Large intestine (tissue), 3 donors: Measurements from ENCODE around the gene ATP10A. TPM values are rescaled to one million over a fixed set of nuclear protein-coding genes. Genes with fewer than 3 reads are reported as not detected.
A peak's percentile ranks its signal among the peaks of the same experiment; 100 is the strongest.

Experiments used
- DNase-seq, 2 donors: peaks; one replicate each; pipeline versions ENCODE4 v3.0.0 to v3.0.0-alpha.2; 2013
- H3K27ac ChIP-seq: one replicate; pipeline ENCODE4 v1.5.1; 2013; ENCODE audit warnings: low read length
- H3K27me3 ChIP-seq: 2 replicates; pipeline ENCODE4 v1.6.1; 2013; ENCODE audit warnings: low read length; ENCODE audit not compliant: control insufficient read depth, insufficient read depth
- H3K36me3 ChIP-seq: 2 replicates; pipeline ENCODE4 v1.6.1; 2013; ENCODE audit warnings: low read length; ENCODE audit not compliant: control insufficient read depth, insufficient read depth
- H3K4me1 ChIP-seq: one replicate; pipeline ENCODE4 v1.6.1; 2013; ENCODE audit warnings: low read length; ENCODE audit not compliant: control insufficient read depth, insufficient read depth
- H3K4me3 ChIP-seq: one replicate; pipeline ENCODE4 v1.5.1; 2013; ENCODE audit warnings: low read length
- H3K9me3 ChIP-seq: one replicate; pipeline ENCODE4 v1.6.1; 2013; ENCODE audit warnings: mild to moderate bottlenecking, low read depth, low read length, moderate library complexity; ENCODE audit not compliant: control insufficient read depth
- WGBS: methylation state at CpG from one replicate; pipeline ENCODE4 v1.1.5; 2013; ENCODE audit warnings: low lambda C conversion rate; ENCODE audit not compliant: insufficient coverage; 5-methylcytosine and 5-hydroxymethylcytosine counted together
- polyA plus RNA-seq: library from polyadenylated mRNA; unstranded; fragments of 120-200 nt; gene quantifications from one replicate; pipeline ENCODE4 v1.2.1, GENCODE V29; 2013

Gene ATP10A
- polyA plus RNA-seq, 1 donor: 2.2 TPM

DNA sequence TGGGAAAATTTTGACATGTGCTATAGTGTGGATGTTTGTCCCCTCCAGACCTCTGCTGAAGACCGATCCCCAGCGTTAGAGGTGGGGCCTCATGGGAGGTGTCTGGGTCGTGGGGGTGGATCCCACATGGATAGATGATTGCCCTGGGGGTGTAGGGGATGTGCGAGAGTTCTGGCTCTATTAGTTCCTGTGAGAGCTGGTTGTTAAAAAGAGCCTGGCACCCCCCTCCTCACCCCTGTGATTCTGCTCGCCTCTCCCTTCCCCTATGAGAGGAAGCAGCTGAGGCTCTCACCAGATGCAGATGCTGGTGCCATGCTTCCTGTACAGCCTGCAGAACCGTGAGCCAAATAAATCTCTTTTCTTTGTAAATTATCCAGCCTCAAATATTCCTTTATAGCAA, 67.4 kb downstream of the ATP10A start:
- no peak overlapping the region for H3K27ac ChIP-seq
- no CpG with 5 or more reads among the region's 6 CpGs for WGBS
- no peak overlapping the region for H3K4me3 ChIP-seq
- DNase-seq: no peak
- H3K27me3 ChIP-seq: no peaks in the 10 kb centered on the region
- no peaks in the 10 kb centered on the region for H3K4me1 ChIP-seq
- no peaks in the 10 kb centered on the region for H3K9me3 ChIP-seq
- H3K36me3 ChIP-seq: no peaks in the 10 kb centered on the region

DNA sequence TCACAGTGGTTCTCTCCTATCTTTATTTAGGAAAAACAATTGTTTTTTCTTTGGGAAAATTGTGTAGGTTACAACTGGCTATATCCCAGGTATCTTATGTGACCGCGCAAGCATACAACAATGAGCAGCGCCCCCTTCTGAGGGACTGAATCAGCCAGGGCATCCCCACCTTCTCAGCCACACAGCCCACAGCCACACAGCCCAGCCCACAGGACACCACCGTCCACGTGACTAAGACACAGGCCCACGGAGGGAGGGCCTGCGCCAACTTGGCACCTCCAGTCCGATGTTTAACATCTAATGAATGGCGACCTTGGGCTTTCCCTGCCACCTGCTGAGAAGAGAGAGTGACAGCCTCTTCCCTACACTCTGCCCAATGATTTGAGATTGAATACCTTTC, 68.1 kb downstream of the ATP10A start:
- no peaks in the 10 kb centered on the region for H3K9me3 ChIP-seq
- DNase-seq: no peak
- no peaks in the 10 kb centered on the region for H3K4me1 ChIP-seq
- no CpG with 5 or more reads among the region's 9 CpGs for WGBS
- no peak overlapping the region for H3K4me3 ChIP-seq
- H3K36me3 ChIP-seq: no peaks in the 10 kb centered on the region
- no peak overlapping the region for H3K27ac ChIP-seq
- no peaks in the 10 kb centered on the region for H3K27me3 ChIP-seq

DNA sequence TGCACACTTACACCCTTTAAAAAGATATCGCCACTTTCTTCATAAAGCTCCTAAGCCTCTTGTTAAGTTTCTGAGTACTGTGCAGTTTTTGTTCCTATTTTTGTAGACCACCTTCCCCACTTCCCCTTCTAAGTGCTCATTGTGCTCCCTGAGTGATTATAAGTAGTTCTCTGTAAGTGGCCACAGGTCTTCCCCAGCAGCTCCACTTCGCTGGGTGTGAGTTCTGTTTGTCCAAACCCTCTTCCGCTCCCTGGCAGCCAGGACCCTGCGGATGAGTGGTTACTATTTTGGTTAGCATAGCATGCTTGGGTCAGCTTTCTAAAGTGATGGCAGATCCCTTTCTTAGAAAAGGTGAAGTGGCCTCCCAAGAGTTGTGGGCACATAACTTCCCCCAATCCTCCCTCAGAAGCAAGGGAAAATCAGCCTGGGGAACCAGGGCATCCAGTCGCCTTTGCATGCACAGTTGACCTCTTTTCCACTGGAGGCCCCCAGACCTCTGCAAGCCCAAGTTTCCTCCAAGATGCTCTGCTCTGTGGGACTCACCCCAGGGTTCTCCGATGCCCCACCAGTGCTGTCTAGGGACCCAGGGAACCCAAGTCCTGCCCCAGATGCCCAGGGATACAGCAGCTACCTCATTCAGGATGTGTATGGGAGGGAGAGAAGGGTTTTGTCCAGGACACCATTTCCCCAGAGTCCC, 69.6 kb downstream of the ATP10A start:
- Histone ChIP-seq H3K9me3 (no peaks in the 10 kb centered on the region), H3K27ac (no peak overlapping the region), H3K4me1 (no peaks in the 10 kb centered on the region), H3K27me3 (no peaks in the 10 kb centered on the region), H3K4me3 (no peak overlapping the region), H3K36me3 (no peaks in the 10 kb centered on the region)
- DNase-seq: no peak
- 100% methylated on average over 1 of the region's 6 CpGs for WGBS

DNA sequence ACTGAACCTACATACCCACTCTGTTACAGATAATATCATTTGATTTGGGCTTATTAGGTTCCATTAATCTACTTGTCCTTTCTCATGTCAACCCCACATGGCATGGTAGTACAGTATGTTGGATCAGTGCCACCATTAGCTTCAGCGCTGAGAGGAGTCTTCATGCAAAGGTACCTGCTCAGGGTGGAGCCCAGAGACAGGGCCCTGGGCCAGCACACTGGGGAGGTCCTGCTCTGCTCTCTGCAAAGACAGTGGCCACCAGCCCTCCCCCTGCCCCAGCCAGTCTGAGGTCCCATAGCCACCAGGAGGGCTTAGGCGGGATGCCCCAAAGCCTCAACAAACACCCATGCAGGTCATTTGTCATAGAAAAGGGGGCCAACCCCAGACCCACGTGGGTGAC, 71.0 kb downstream of the ATP10A start:
- no peak for DNase-seq

DNA sequence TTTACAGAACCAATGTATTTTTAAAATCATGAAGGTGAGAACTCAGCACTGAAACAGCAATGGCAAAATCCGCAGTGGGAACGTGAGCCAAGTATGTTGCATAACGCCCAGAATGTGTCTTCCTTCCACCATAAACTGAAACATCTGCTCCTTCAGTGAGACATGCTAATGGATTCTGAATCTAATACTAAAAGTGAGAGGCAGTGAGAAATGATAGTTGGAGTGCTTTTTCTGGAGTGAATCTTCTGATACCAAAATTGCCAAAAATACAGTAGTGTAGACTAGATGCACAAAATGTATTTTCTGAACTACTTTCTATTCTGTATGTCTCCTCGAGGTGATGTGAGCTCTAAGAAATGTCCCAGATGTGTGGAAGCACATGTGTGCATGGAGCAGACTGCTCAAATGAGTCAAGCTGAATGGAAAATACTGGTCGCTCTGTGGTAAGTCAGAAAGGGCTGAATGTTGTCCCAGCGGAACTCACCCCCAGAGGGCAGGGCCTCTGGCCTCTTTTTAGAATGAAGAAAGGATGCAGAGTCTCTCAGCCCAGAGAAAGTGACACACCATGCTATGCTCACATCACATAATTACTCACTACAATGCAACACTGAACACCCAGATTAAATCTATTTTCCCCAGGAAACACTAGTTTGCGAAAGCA, 73.0 kb downstream of the ATP10A start:
- H3K4me3 ChIP-seq: no peak overlapping the region
- peaks cover 2% of the 10 kb centered on the region for H3K9me3 ChIP-seq
- H3K36me3 ChIP-seq: no peaks in the 10 kb centered on the region
- no peak overlapping the region for H3K27ac ChIP-seq
- peaks cover 4% of the 10 kb centered on the region for H3K4me1 ChIP-seq
- WGBS: 100% methylated on average over 2 of the region's 7 CpGs
- H3K27me3 ChIP-seq: no peaks in the 10 kb centered on the region
- DNase-seq: peak in 1 of 2 donors; percentile 18

More for the DNA sequence above, 71.0 kb downstream of the ATP10A start:
- Histone ChIP-seq H3K4me1 (peaks cover 4% of the 10 kb centered on the region), H3K4me3 (no peak overlapping the region), H3K36me3 (no peaks in the 10 kb centered on the region), H3K27me3 (no peaks in the 10 kb centered on the region), H3K27ac (no peak overlapping the region), H3K9me3 (no peaks in the 10 kb centered on the region)
- no CpG with 5 or more reads among the region's 3 CpGs for WGBS

DNA sequence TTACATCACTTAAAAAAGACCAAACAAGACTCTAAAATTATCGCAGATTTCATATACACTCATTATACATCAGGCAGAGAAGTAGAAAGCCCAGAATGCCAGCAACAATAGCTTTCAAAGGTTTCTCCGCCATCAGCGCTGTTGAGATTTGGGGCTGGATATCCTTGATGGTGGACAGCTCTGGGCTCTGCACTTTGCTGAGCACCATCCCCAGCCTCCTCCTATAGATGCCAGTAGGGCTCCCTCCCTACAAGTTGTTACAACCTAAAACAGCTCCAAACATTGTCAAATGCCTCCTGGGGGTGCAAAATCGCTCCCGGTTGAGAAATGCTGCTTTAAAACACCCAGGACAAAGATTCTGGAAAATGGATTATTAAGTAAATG, 73.5 kb downstream of the ATP10A start:
- H3K4me3 ChIP-seq: no peak overlapping the region

DNA sequence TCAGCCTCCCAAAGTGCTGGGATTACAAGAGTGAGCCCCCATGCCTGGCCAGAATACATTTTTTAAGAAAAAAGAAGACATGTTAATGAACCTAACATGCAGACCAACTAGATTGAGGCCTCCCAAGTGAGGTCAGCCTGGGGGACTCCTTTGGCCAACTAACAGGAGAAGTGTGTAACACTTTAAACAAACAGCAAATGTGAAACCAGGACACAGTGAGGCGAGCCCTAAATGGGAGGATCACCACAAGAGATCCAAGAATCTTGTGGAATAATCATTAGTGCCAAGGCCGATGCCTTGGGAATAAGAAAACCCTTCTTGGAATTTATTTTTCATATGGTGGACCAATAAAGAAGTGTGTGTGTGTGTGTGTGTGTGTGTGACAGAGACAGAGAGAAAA, 73.9 kb downstream of the ATP10A start:
- Histone ChIP-seq H3K27me3 (no peaks in the 10 kb centered on the region), H3K36me3 (no peaks in the 10 kb centered on the region), H3K27ac (no peak overlapping the region), H3K4me1 (peaks cover 4% of the 10 kb centered on the region), H3K9me3 (peaks cover 2% of the 10 kb centered on the region), H3K4me3 (no peak overlapping the region)
- no CpG with 5 or more reads among the region's 2 CpGs for WGBS
- DNase-seq: no peak

More for the DNA sequence above, 73.5 kb downstream of the ATP10A start:
- H3K27me3 ChIP-seq: no peaks in the 10 kb centered on the region
- H3K4me1 ChIP-seq: peaks cover 4% of the 10 kb centered on the region
- no peak for DNase-seq
- H3K9me3 ChIP-seq: peaks cover 2% of the 10 kb centered on the region
- H3K27ac ChIP-seq: no peak overlapping the region
- H3K36me3 ChIP-seq: no peaks in the 10 kb centered on the region
- no CpG with 5 or more reads among the region's 5 CpGs for WGBS

DNA sequence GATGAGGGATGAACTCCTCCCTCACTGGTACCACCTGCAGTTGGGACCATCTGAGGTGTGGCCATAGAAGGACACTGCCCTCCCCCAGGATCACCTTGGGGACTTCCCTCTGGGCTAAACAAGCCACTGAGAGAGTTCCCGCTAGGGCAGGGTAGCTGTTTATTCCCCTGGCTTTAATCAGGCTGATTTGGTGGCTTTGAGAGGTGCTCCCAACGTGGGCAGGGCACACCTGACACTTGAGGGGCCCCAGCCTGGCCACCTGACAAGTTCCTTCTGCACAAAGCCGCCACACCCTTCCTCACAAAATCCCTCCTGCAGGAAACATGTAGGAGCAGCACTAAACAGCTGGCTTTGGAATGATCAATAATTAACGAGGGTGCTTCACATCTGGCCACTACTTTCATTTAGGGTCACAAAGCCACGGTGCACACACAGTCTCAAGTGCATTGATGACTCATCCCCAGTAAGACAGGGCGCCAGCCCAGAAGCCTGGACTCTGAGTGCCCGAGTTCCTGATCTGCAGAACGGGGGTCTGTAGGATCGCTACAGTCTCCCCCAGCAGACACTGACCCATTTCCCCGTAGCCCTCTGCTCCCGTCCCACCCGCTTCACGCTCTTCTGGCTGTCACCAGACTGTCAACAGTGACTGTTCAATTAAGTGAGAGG, 75.1 kb downstream of the ATP10A start:
- Histone ChIP-seq H3K27ac (no peak overlapping the region), H3K36me3 (no peaks in the 10 kb centered on the region), H3K9me3 (peaks cover 2% of the 10 kb centered on the region), H3K4me3 (no peak overlapping the region), H3K4me1 (peaks cover 4% of the 10 kb centered on the region), H3K27me3 (no peaks in the 10 kb centered on the region)
- peak; percentile 45 to 65 for DNase-seq
- WGBS: no CpG with 5 or more reads among the region's 13 CpGs

DNA sequence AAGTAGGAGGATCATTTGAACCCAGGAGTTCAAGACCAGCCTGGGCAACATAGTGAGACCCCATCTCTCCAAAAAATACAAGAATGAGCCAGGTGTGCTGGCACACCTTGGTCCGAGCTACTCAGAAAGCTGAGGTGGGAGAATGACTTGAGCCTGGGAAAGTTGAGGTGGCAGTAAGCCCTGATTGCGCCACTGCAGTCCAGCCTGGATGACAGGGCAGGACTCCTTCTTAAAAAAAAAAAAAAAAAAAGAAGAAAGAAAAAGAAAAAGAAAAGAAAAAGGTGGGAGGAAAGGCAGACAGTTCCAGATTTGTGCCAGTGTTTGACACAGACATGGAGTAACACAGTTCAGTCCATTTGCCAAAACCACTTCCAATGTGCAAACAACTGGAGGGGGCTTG, 75.7 kb downstream of the ATP10A start:
- no peak for DNase-seq
- peaks cover 4% of the 10 kb centered on the region for H3K4me1 ChIP-seq
- H3K27me3 ChIP-seq: no peaks in the 10 kb centered on the region
- H3K36me3 ChIP-seq: no peaks in the 10 kb centered on the region
- peaks cover 2% of the 10 kb centered on the region for H3K9me3 ChIP-seq
- no CpG with 5 or more reads among the region's 2 CpGs for WGBS
- no peak overlapping the region for H3K4me3 ChIP-seq
- H3K27ac ChIP-seq: no peak overlapping the region

DNA sequence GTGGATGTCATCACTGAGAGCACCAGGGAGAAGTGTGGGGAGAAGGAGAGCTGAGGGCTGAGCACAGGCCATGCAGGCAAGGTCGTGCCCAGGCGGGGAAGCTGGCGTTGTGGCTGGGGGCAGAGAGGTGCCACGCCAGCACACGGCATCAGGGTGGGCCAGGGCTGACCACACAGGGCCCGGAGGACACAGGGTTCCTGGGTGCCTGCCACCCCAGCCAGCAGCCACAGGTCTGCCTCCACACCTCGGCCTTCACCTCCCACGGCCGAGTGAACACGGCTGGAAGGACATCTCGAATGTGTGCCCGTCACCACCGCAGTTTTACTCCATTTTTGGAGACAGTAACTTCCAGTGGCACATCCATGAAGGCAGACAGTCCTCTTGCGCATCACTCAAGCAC, 77.1 kb downstream of the ATP10A start:
- Histone ChIP-seq H3K9me3 (peaks cover 2% of the 10 kb centered on the region), H3K27me3 (no peaks in the 10 kb centered on the region), H3K27ac (no peak overlapping the region), H3K4me1 (peaks cover 4% of the 10 kb centered on the region), H3K36me3 (no peaks in the 10 kb centered on the region), H3K4me3 (no peak overlapping the region)
- WGBS: no CpG with 5 or more reads among the region's 14 CpGs
- no peak for DNase-seq
